DMS153 (cell line): Measurements from ENCODE around the gene RGS7.
A peak's percentile ranks its signal among the peaks of the same experiment; 100 is the strongest.

ENCODE experiments used
- DNase-seq: peaks from one replicate; lab custom pipeline; 2025; lab: John Stamatoyannopoulos, UW

The RGS7 gene

GRCh38 chr1:240831922-240832321 lies 525.1 kb downstream of the RGS7 start:
- DNase-seq = no peak

GRCh38 chr1:240831191-240831631 lies 525.8 kb downstream of the RGS7 start:
- DNase-seq = no peak

GRCh38 chr1:240829487-240829886 lies 527.5 kb downstream of the RGS7 start:
- DNase-seq = no peak

- no peak for DNase-seq
Observed at GRCh38 chr1:240827786-240828185, 529.2 kb downstream of the RGS7 start.

- DNase-seq = no peak
Observed at GRCh38 chr1:240824238-240824637, 532.8 kb downstream of the RGS7 start.

GRCh38 chr1:240823357-240823756 lies 533.6 kb downstream of the RGS7 start:
- no peak for DNase-seq

GRCh38 chr1:240821925-240822324 lies 535.1 kb downstream of the RGS7 start:
- DNase-seq = no peak

GRCh38 chr1:240820816-240821215 lies 536.2 kb downstream of the RGS7 start:
- DNase-seq = no peak

GRCh38 chr1:240816472-240816871 lies 540.5 kb downstream of the RGS7 start:
- no peak for DNase-seq

GRCh38 chr1:240813720-240814119 lies 543.3 kb downstream of the RGS7 start:
- DNase-seq = no peak

GRCh38 chr1:240811256-240811655 lies 545.7 kb downstream of the RGS7 start:
- DNase-seq = no peak

GRCh38 chr1:240808381-240808780 lies 548.6 kb downstream of the RGS7 start:
- no peak for DNase-seq

GRCh38 chr1:240806200-240806745 lies 550.7 kb downstream of the RGS7 start:
- DNase-seq = no peak

GRCh38 chr1:240804475-240804874 lies 552.5 kb downstream of the RGS7 start:
- DNase-seq = no peak

- peak; percentile 43 for DNase-seq
Observed at GRCh38 chr1:240803151-240803550, 553.9 kb downstream of the RGS7 start.

GRCh38 chr1:240802271-240802670 lies 554.7 kb downstream of the RGS7 start:
- no peak for DNase-seq

GRCh38 chr1:240801442-240801841 lies 555.6 kb downstream of the RGS7 start:
- DNase-seq = no peak

- no peak for DNase-seq
Observed at GRCh38 chr1:240800291-240800690, 556.7 kb downstream of the RGS7 start.

GRCh38 chr1:240797050-240797449 lies 560.0 kb downstream of the RGS7 start:
- no peak for DNase-seq

GRCh38 chr1:240794046-240794843 lies 562.8 kb downstream of the RGS7 start:
- no peak for DNase-seq

- DNase-seq = no peak
Observed at GRCh38 chr1:240792915-240793529, 564.0 kb downstream of the RGS7 start.

GRCh38 chr1:240790856-240791255 lies 566.1 kb downstream of the RGS7 start:
- no peak for DNase-seq

- DNase-seq = no peak
Observed at GRCh38 chr1:240786880-240787279, 570.1 kb downstream of the RGS7 start.
